Activated T-helper 2 cell treated with anti-CD3 and anti-CD28 coated beads, Interferon-gamma antibody, Interleukin-2, Interleukin-4, amounts not matched to agents 10 μg/mL and 5 μg/mL and 100 μg/mL, durations not matched to agents 14 hours and 24 hours and 36 hours (primary cell): ENCODE measurements around the gene PASD1. TPM values are rescaled to one million over a fixed set of nuclear protein-coding genes. Genes with fewer than 3 reads are reported as not detected.
"Not testable (repeated sequence)": the region's sequence is repeated elsewhere in the genome, so short reads cannot be mapped to it uniquely, and the experiment has no call there.

ENCODE experiments used
- DNase-seq: peaks from one replicate; pipeline ENCODE4 v3.0.0; 2021; ENCODE audit warnings: low spot score
- H3K27ac Mint-ChIP-seq: one replicate; pipeline ENCODE4 v1.8.0; 2021; ENCODE audit warnings: mixed read lengths
- H3K27me3 Mint-ChIP-seq: one replicate; pipeline ENCODE4 v1.8.0; 2021; ENCODE audit warnings: low read depth, mixed read lengths
- H3K36me3 Mint-ChIP-seq: one replicate; pipeline ENCODE4 v1.8.0; 2021; ENCODE audit warnings: low read depth, mixed read lengths
- H3K4me1 Mint-ChIP-seq: one replicate; pipeline ENCODE4 v1.8.0; 2021; ENCODE audit warnings: low read depth, mixed read lengths
- H3K4me3 Mint-ChIP-seq: one replicate; pipeline ENCODE4 v1.8.0; 2021; ENCODE audit warnings: low read depth, mild to moderate bottlenecking, moderate library complexity, mixed read lengths
- H3K9me3 Mint-ChIP-seq: one replicate; pipeline ENCODE4 v1.8.0; 2021; ENCODE audit warnings: mixed read lengths
- intact Hi-C: fragments of 100-400 bp; cut with micrococcal nuclease; formaldehyde crosslinking; loops from one replicate; pipeline ENCODE4 v1.15.1; 2023
- total RNA-seq: library from RNA; stranded (reverse); gene quantifications from 2 replicates; pipeline ENCODE4 v1.2.3, GENCODE V29; 2022

PASD1 gene, protein sequence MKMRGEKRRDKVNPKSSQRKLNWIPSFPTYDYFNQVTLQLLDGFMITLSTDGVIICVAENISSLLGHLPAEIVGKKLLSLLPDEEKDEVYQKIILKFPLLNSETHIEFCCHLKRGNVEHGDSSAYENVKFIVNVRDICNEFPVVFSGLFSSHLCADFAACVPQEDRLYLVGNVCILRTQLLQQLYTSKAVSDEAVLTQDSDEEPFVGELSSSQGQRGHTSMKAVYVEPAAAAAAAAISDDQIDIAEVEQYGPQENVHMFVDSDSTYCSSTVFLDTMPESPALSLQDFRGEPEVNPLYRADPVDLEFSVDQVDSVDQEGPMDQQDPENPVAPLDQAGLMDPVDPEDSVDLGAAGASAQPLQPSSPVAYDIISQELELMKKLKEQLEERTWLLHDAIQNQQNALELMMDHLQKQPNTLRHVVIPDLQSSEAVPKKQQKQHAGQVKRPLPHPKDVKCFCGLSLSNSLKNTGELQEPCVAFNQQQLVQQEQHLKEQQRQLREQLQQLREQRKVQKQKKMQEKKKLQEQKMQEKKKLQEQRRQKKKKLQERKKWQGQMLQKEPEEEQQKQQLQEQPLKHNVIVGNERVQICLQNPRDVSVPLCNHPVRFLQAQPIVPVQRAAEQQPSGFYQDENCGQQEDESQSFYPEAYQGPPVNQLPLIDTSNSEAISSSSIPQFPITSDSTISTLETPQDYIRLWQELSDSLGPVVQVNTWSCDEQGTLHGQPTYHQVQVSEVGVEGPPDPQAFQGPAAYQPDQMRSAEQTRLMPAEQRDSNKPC
- total RNA-seq: not detected in 2 replicates

DNA sequence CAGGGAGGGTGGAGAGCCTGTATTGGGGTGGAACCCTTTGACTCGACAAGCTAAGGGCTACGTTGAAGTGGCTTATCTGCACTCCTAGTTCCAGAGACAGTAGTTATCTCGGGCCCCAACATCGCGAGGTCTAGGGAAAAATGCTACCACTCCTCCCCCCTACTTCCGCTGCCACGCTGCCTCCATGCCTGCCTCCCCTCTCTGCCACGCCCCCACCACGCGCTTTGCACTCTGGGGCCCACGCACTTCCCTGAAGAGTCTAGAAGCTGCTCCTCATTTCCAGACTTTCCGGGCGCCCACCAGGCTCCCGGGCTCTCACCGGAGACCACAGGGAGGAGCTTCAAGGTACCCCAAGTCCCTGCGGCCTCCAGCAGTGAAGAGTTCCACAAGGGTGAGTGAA, at the start of gene PASD1:
PASD1 (plus strand) TSS at position 227 of the 400 bp plus-strand sequence. CDS start 37,879 bp downstream, outside the sequence.
- intact Hi-C loops: no loop called here
- H3K36me3 Mint-ChIP-seq: no peaks in the 10 kb centered on the region
- H3K27ac Mint-ChIP-seq: no peak within 1 kb of the TSS
- H3K4me3 Mint-ChIP-seq: no peak within 1 kb of the TSS
- H3K4me1 Mint-ChIP-seq: no peaks in the 10 kb centered on the region
- no peaks in the 10 kb centered on the region for H3K9me3 Mint-ChIP-seq
- DNase-seq: no peak
- no peaks in the 10 kb centered on the region for H3K27me3 Mint-ChIP-seq

DNA sequence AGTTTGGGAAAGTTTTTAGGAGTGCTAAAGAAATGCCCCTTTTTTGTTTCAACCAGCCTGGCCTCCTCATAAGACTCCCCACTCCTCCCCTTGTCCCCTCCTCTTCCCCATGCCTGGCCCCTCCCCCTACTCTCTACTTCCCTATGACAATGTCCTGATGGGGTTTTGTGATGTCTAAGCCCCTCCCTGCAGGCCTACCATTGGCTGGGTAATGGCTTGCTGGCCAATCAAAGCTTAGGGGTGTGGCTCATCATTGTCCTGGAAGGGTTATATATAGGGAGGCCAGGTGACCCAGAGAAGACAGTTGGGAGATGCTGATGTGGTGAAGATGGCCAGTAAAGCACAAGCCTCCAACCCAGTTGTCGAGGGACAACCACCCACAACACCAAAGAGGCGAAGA, 48.2 kb upstream of the PASD1 start:
- no peak for DNase-seq
- Mint-ChIP-seq H3K4me1 (no peaks in the 10 kb centered on the region), H3K27ac (no peak overlapping the region), H3K27me3 (no peaks in the 10 kb centered on the region), H3K36me3 (no peaks in the 10 kb centered on the region), H3K4me3 (no peak overlapping the region), H3K9me3 (no peaks in the 10 kb centered on the region)
- intact Hi-C loops: no loop called here

DNA sequence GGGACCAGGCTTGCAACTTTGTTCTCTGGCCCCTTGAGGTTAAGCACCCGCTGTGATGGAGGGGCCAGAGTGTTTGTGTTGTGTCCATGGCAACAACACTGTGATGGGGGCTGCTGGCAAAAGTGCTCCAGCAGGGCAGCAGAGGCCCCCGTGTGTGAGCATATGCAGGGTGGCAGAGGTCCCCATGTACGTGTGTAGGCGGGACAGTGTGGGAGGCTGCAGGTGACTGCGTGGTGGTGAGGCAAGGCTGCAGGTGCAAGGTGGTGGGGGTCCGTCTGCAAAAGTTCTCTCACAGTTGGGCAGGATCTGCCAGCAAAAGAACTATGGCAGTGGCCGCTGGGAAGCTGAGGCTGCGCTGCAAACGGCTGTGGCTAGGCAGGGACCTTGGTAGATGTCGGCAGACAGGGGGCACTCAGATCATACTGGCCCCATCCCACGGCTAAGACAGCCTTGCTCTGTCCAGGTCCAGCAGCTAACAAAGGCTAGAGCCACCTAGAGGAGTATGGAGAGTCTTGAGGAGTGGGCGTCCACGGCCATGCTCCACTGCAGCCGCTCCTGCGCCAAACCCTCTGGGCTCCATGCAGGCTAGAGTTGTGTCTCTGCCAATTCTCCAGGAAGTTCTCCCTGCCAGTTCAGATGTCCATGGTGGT, 46.8 kb upstream of the PASD1 start:
- Mint-ChIP-seq H3K4me3 (no peak overlapping the region), H3K27ac (no peak overlapping the region), H3K9me3 (no peaks in the 10 kb centered on the region), H3K36me3 (no peaks in the 10 kb centered on the region), H3K27me3 (no peaks in the 10 kb centered on the region), H3K4me1 (no peaks in the 10 kb centered on the region)
- DNase-seq: no peak
- intact Hi-C loops: no loop called here

DNA sequence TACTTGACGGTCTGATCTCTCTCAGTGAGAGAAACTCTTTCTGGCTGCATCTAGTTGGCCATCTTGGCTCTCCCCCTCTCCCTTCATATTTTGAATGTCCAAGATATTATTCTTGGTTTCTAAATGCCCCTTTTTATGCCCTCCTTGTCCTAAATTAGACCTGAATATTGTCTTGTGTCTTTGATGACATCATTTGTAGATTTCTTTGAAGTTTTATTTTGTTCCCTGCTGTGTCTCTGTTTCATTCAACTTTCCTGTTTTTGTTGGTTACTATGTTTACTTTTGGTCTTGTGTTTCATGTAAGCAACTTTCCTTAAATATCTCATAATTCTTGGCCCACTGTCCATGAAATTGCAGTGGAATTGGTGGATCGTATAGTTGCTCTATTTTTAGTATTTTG, 46.1 kb upstream of the PASD1 start:
- DNase-seq: no peak
- Mint-ChIP-seq H3K4me1 (no peaks in the 10 kb centered on the region), H3K36me3 (no peaks in the 10 kb centered on the region), H3K4me3 (no peak overlapping the region), H3K27me3 (peaks cover 2% of the 10 kb centered on the region), H3K9me3 (no peaks in the 10 kb centered on the region), H3K27ac (no peak overlapping the region)
- intact Hi-C loops: no loop called here

DNA sequence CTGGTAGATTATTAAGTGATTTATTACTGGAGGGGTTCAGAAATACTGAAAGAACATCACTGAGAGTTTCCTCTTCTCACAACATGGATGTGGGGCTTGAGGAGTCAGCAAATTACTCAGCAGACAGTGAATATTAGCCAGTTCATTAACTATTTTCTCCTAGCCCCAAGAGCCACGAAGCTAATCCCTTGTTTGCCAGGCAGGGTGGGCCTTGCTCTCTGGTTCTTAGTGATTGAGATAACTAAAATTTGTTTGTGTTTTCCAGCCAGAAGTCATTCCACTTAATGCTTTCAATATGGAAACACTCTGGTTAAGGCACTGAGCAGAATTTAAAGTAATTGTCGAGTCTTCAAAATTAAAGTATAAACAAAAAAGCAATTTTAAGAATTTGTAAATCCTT, 40.1 kb upstream of the PASD1 start:
- Mint-ChIP-seq H3K4me1 (no peaks in the 10 kb centered on the region), H3K27me3 (peaks cover 7% of the 10 kb centered on the region), H3K9me3 (no peaks in the 10 kb centered on the region), H3K36me3 (no peaks in the 10 kb centered on the region), H3K4me3 (no peak overlapping the region), H3K27ac (no peak overlapping the region)
- intact Hi-C loops: no loop called here
- DNase-seq: no peak

DNA sequence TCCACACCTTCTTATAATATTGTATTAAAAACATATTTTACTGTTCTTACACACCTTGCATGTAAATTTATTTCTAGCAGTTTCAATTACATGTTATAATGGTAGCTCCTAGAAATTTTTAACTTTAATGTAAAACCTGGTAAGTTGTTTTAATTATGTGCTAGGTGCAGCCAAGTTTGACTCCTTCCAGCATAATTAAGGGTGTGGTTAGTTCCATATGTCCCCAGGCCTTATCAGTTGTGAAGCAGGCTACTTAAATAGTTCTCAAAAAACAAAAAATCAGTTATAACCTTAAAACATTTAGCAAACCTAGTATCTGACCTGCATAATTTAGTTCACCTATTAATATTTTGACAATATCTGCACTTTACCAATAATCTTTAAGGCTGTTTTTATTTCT, 26.9 kb upstream of the PASD1 start:
- DNase-seq: no peak
- intact Hi-C loops: no loop called here
- peaks cover 2% of the 10 kb centered on the region for H3K4me1 Mint-ChIP-seq
- no peaks in the 10 kb centered on the region for H3K36me3 Mint-ChIP-seq
- no peak overlapping the region for H3K4me3 Mint-ChIP-seq
- H3K9me3 Mint-ChIP-seq: no peaks in the 10 kb centered on the region
- H3K27me3 Mint-ChIP-seq: no peaks in the 10 kb centered on the region
- no peak overlapping the region for H3K27ac Mint-ChIP-seq

DNA sequence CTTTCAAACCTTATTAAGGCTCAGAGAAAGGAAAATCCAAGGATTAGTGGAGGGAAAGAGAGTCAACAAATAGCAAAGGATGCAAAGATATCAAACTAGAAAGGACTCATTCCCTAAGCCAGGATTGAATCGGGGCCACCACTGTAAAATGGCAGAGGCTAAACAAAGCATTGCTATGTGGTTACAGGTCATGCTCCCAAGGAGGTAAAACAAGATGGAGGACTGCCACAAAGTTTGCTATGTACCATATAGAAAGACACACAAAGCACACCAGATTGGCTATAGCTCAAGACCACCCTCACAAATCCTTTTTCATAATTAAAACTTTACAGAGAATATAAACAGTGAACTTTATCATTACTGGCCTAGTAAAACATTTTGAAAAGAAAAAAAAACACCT, 25.9 kb upstream of the PASD1 start:
- intact Hi-C loops: no loop called here
- Mint-ChIP-seq H3K4me1 (peaks cover 2% of the 10 kb centered on the region), H3K27me3 (no peaks in the 10 kb centered on the region), H3K4me3 (peak overlapping the region; percentile 42), H3K36me3 (no peaks in the 10 kb centered on the region), H3K9me3 (no peaks in the 10 kb centered on the region), H3K27ac (peak overlapping the region; percentile 38)
- DNase-seq: no peak

DNA sequence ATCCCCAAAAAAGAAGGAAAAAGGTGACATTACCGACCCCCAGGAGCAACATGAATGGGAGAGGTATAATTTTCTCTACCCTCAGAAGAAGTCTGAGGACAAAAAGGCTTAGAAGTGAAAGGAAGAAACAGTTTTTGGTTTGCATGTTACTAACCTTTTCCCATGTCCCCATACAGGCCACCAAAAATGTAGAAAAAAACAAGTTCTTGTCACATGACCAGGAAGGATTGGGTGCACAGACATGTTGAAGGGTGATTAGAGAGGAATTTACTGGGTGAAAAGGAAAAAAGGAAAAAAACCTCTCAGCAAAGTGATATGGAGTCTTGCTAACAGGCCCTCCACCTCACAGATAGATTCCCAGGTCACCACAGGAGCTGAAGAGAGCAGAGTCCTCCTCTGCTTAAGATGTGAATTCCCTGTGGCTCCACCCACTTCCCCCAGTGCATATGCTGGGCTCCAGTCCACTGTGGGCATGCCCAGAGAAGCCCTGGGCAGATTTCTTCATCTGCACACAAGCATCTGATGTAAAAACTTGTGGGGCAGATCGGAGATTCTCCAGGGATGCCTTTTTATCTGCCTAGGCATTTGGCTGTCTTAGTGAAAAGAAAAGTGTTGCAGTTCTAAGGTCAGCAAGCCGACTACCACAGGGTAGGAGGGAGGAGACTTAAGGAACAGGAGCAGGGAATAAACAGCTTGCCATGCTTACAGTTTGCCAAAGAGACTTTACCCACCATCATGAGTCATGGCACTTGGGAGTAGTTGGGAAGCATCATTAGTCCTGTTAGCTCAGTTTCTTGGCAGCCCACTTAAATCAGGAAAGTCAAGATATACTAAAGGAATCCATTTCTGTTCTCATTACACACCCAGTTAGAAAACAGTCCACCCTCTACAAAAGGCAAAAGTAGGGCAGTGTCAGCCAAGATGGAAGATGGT, 25.0 kb upstream of the PASD1 start:
- peak overlapping the region; percentile 38 for H3K27ac Mint-ChIP-seq
- intact Hi-C loops: no loop called here
- no peak for DNase-seq
- H3K9me3 Mint-ChIP-seq: no peaks in the 10 kb centered on the region
- no peaks in the 10 kb centered on the region for H3K36me3 Mint-ChIP-seq
- H3K4me3 Mint-ChIP-seq: peak overlapping the region; percentile 42
- H3K4me1 Mint-ChIP-seq: peaks cover 2% of the 10 kb centered on the region
- H3K27me3 Mint-ChIP-seq: no peaks in the 10 kb centered on the region

DNA sequence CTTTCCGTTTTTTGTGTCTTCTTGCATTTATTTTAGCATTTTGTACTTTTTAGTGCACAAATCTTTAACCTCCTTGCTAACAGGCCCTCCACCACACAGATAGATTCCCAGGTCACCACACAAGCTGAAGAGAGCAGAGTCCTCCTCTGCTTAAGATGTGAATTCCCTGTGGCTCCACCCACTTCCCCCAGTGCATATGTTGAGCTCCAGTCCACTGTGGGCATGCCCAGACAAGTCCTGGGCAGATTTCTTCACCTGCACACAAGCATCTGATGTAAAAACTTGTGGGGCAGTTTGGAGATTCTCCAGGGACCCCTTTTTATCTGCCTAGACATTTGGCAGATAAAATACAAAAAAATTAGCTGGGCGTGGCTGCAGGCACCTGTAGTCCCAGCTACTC, 19.8 kb upstream of the PASD1 start:
- no peak overlapping the region for H3K27ac Mint-ChIP-seq
- DNase-seq: no peak

DNA sequence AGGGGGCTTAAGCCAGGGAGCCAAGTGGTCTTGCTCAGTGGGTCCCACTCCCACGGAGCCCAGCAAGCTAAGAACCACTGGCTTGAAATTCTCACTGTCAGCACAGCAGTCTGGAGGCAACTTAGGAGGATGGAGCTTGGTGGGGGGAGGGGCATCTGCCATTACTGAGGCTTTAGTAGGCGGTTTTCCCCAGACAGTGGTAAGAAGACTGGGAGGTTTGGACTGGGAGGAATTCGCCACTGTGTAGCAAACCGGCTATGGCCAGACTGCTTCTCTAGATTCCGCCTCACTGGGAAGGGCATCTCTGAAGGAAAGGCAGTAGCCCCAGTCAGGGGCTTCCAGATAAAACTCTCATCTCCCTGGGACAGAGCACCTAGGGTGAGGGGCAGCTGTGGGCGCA, 17.2 kb upstream of the PASD1 start:
- H3K27ac Mint-ChIP-seq, DNase-seq, H3K4me1 Mint-ChIP-seq, H3K36me3 Mint-ChIP-seq, H3K9me3 Mint-ChIP-seq, H3K4me3 Mint-ChIP-seq, H3K27me3 Mint-ChIP-seq, intact Hi-C loops: not testable (repeated sequence)

More for the DNA sequence above, 19.8 kb upstream of the PASD1 start:
- Mint-ChIP-seq H3K4me3 (no peak overlapping the region), H3K4me1 (no peaks in the 10 kb centered on the region), H3K9me3 (no peaks in the 10 kb centered on the region), H3K36me3 (no peaks in the 10 kb centered on the region), H3K27me3 (no peaks in the 10 kb centered on the region)
- intact Hi-C loops: no loop called here

DNA sequence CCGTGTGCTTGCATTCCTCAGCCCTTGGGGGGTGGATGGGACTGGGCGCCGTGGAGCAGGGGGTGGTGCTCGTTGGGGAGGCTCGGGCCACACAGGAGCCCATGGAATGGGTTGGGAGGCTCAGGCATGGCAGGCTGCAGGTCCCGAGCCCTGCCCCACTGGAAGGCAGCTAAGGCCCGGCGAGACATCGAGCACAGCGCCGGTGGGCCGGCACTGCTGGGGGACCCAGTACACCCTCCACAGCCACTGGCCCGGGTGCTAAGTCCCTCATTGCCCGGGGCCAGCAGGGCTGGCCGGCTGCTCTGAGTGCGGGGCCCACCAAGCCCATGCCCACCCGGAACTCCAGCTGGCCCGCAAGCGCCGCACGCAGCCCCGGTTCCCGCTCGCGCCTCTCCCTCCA, 12.3 kb upstream of the PASD1 start:
- DNase-seq, H3K27me3 Mint-ChIP-seq, intact Hi-C loops, H3K36me3 Mint-ChIP-seq, H3K4me3 Mint-ChIP-seq, H3K9me3 Mint-ChIP-seq, H3K27ac Mint-ChIP-seq, H3K4me1 Mint-ChIP-seq: not testable (repeated sequence)

DNA sequence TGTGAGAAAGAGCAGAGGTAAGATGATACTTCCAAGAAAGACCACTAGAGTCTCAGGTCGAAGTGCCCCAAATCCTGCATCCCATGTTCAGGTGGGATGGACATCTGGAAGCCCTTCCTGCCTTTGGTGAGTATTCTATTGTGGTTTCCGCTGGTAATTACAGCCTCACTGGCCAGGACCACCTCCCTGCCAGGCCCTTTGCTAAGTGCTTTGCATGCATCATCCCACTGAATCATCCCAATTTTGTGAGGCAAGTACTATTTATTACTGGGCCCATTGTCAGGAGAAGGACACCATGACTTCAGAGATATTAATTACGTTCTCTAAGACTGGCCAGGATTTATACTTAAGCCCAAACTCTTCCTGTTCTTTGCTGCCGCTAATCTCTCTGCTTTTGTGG, 10.7 kb upstream of the PASD1 start:
- intact Hi-C loops: no loop called here
- H3K27me3 Mint-ChIP-seq: peaks cover 5% of the 10 kb centered on the region
- H3K9me3 Mint-ChIP-seq: no peaks in the 10 kb centered on the region
- H3K36me3 Mint-ChIP-seq: no peaks in the 10 kb centered on the region
- no peak overlapping the region for H3K4me3 Mint-ChIP-seq
- no peaks in the 10 kb centered on the region for H3K4me1 Mint-ChIP-seq
- no peak for DNase-seq
- H3K27ac Mint-ChIP-seq: no peak overlapping the region
